ENCODE measurements around the gene SPATS2L.

Gene SPATS2L, protein sequence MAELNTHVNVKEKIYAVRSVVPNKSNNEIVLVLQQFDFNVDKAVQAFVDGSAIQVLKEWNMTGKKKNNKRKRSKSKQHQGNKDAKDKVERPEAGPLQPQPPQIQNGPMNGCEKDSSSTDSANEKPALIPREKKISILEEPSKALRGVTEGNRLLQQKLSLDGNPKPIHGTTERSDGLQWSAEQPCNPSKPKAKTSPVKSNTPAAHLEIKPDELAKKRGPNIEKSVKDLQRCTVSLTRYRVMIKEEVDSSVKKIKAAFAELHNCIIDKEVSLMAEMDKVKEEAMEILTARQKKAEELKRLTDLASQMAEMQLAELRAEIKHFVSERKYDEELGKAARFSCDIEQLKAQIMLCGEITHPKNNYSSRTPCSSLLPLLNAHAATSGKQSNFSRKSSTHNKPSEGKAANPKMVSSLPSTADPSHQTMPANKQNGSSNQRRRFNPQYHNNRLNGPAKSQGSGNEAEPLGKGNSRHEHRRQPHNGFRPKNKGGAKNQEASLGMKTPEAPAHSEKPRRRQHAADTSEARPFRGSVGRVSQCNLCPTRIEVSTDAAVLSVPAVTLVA

DNA sequence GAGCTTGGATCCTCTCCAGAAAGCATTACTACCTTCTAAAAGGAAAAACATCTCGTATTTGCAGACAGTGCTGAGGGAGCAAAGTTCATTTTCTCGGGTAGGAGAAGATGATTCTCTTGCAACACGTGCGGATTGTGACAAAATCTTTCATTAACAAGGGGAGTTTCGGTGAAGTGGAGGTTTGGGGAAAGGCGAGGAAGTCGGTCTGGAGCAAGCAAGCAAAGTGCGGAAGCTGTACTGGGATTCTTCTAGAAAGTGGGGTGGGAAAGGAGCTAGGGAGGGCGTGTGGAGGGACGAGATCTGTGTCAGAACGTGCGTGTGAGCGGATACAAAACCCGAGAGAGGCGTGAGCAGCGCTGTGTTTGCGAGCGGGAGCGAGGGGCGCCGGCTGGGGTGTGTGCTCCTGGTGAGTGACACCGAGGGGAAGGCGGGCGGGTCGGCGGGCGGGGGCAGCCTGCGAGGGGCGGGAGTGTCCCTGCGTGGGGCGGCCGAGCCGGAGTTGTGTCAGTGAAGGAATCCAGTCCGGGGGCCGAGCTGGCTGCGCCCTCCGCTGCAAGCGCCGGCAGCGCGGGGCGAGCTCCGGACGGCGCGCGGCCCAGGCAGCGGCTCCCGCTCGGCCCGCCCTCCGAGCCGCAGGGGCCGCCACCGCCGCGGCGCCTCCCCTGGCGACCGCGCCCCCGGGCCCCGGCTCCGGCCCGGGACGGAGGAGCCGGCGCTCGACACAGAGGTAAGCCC lies at the start of gene SPATS2L:
Gene SPATS2L (plus strand): TSS at position 498 of the 735 bp plus-strand sequence. CDS start 82,552 bp downstream, outside the sequence.
- intact Hi-C loops (cut with DNase I; ENCODE audit: low total_unique reads), result loop anchor here (5.0 kb wide), 1 partner anchor 51 kb away; no protein-coding TSS in a partner anchor
- Histone ChIP-seq H3K36me3 (no peaks in the 10 kb centered on the region), H3K27me3 (no peaks in the 10 kb centered on the region), H3K27ac (peak within 1 kb of the TSS; percentile 87 to 96), H3K4me3 (peak within 1 kb of the TSS; percentile 75 to 89), H3K9me3 (no peaks in the 10 kb centered on the region), H3K4me1 (peaks cover 0 to 42% (median 19%) of the 10 kb centered on the region in 4 donors)
- TF ChIP-seq, protein P1, sequence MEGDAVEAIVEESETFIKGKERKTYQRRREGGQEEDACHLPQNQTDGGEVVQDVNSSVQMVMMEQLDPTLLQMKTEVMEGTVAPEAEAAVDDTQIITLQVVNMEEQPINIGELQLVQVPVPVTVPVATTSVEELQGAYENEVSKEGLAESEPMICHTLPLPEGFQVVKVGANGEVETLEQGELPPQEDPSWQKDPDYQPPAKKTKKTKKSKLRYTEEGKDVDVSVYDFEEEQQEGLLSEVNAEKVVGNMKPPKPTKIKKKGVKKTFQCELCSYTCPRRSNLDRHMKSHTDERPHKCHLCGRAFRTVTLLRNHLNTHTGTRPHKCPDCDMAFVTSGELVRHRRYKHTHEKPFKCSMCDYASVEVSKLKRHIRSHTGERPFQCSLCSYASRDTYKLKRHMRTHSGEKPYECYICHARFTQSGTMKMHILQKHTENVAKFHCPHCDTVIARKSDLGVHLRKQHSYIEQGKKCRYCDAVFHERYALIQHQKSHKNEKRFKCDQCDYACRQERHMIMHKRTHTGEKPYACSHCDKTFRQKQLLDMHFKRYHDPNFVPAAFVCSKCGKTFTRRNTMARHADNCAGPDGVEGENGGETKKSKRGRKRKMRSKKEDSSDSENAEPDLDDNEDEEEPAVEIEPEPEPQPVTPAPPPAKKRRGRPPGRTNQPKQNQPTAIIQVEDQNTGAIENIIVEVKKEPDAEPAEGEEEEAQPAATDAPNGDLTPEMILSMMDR (IDR thresholded peaks at IDR 0.05), result no peak
- peak; percentile 70 to 85 for DNase-seq

DNA sequence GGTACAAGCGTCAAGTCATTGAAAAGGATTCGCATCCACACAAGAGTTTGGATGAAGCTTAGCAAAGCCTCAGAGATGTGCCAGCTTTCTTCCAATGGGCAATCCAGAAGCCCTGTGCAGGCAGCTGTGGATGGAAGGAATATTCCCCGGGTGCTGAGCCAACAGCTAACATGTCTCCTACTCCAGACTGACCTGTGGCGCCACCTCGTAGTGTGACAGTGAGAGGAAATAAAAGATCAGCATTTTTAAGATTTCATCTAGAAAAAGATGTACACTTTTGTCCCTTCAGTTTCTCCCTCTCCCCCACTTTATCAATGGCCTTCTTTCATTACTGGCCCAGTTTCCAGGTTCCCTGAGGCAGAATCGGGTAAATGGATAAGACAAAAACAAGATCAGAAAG lies 48.9 kb upstream of the SPATS2L start:
- Histone ChIP-seq H3K36me3 (no peaks in the 10 kb centered on the region), H3K27ac (no peak overlapping the region), H3K4me3 (no peak overlapping the region), H3K9me3 (no peaks in the 10 kb centered on the region), H3K27me3 (no peaks in the 10 kb centered on the region), H3K4me1 (no peaks in the 10 kb centered on the region)
- TF ChIP-seq, protein P1 (IDR thresholded peaks at IDR 0.05), result no peak
- intact Hi-C loops (cut with DNase I; ENCODE audit: low total_unique reads), result no loop called here
- no peak for DNase-seq

DNA sequence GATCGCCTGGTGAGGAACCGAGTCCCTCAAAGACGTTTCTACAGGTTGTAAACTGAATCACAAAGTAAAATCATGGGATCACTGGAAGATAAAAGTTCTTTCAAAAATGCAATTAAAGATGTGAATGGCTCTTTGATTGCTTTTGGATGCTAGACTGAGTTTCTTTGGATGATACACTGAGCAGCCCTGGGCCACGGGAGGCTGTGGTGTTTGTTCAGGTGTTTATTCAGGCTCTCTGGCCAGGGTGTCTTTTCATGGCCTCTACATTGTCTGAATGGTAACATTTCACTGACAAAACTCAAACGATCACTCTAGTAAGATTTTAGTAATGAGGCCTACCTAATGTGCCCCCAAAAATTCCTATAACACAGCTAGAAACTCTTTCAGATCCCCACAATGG lies 48.4 kb upstream of the SPATS2L start:
- H3K27ac ChIP-seq, result no peak overlapping the region
- no peaks in the 10 kb centered on the region for H3K4me1 ChIP-seq
- H3K9me3 ChIP-seq, result no peaks in the 10 kb centered on the region
- H3K27me3 ChIP-seq, result no peaks in the 10 kb centered on the region
- TF ChIP-seq, protein P1 (IDR thresholded peaks at IDR 0.05), result no peak
- no peak for DNase-seq
- H3K4me3 ChIP-seq, result no peak overlapping the region
- intact Hi-C loops (cut with DNase I; ENCODE audit: low total_unique reads), result no loop called here
- H3K36me3 ChIP-seq, result no peaks in the 10 kb centered on the region

DNA sequence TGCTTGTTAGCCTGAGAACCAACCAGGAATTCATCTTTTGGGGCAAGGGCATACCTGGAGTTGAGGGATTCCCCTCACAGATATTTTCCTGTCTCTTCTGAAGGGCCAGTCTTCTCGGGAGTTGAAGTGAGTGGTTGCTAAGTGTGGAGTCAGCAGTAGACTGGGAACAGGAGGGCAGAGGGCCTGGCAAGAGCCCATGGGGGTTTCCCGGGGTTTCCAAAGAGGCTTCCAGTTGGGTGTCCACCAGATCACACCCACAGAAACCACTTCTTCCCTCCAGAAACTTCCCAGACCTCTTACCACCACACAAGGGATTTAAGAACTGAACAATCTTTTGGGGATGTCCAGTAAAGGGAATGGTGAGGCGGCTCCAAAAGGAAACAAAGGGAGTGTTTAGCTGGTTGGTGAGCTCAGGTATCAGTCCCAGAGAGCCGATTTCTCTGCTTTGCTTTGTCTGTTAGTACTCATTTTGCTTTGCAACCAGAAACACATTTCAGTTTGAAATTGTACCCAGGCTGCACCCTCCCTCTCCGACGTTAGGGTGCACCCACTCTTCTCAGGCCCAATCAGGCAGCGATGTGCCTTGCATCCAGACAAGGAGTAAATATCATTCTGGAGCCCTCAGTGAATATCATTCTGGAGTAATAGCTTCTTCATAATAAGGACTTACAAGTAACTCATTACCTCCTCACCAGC lies 47.5 kb upstream of the SPATS2L start:
- intact Hi-C loops (cut with DNase I; ENCODE audit: low total_unique reads), result no loop called here
- Histone ChIP-seq H3K4me3 (no peak overlapping the region), H3K27me3 (no peaks in the 10 kb centered on the region), H3K36me3 (no peaks in the 10 kb centered on the region), H3K9me3 (no peaks in the 10 kb centered on the region), H3K4me1 (no peaks in the 10 kb centered on the region), H3K27ac (no peak overlapping the region)
- TF ChIP-seq, protein P1 (IDR thresholded peaks at IDR 0.05), result no peak
- DNase-seq, result no peak

DNA sequence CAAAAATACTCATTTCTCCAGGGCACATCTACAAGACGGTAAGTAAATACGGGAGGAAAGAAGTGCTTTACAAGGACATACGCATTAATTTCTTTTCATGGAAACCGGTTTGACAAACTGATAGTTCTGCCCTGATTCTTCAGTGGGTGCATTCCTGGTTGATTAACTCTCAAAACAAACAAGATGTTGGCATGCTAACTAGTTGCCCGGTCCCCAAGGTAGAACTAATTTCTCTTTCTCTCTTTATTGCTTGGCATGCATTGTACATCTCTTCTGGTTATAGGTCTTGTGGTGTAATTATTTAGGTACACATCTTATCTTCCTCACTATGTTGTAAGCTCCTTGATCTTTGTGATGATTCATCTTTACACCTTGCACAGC lies 46.9 kb upstream of the SPATS2L start:
- TF ChIP-seq, protein P1 (IDR thresholded peaks at IDR 0.05), result no peak
- no peaks in the 10 kb centered on the region for H3K4me1 ChIP-seq
- DNase-seq, result no peak
- H3K27ac ChIP-seq, result no peak overlapping the region
- no peaks in the 10 kb centered on the region for H3K9me3 ChIP-seq
- no peaks in the 10 kb centered on the region for H3K27me3 ChIP-seq
- H3K4me3 ChIP-seq, result no peak overlapping the region
- H3K36me3 ChIP-seq, result no peaks in the 10 kb centered on the region
- intact Hi-C loops (cut with DNase I; ENCODE audit: low total_unique reads), result no loop called here

Measured in tibial artery (tissue), 4 donors.